Panc1 (cell line): ENCODE results near the gene ZBTB12.

ENCODE experiments used
- POLR2AphosphoS5 ChIP-seq: IDR thresholded peaks from 2 replicates; pipeline ENCODE4 v1.6.1; 2012; ENCODE audit warnings: mild to moderate bottlenecking, low read depth, low read length, moderate library complexity
- TCF7L2 ChIP-seq: IDR thresholded peaks from 2 replicates; pipeline ENCODE4 v1.6.1; 2011; ENCODE audit warnings: mild to moderate bottlenecking, low read depth, low read length, inconsistent platforms
- TF ChIP-seq, protein P1 (sequence below): fragments of 450-650 bp; IDR thresholded peaks from 2 replicates; pipeline ENCODE4 v1.5.1; 2017; ENCODE audit warnings: mild to moderate bottlenecking
- TF ChIP-seq, protein P2 (sequence below), 2 experiments: IDR thresholded peaks; 2 replicates each; pipeline ENCODE4 v1.6.1; 2011 to 2012; ENCODE audit warnings: low read depth in 2 of 2, control low read depth in 1 of 2, low read length in 1 of 2, mild to moderate bottlenecking in 1 of 2, moderate library complexity in 1 of 2; ENCODE audit not compliant: insufficient read depth in 1 of 2

DNA sequence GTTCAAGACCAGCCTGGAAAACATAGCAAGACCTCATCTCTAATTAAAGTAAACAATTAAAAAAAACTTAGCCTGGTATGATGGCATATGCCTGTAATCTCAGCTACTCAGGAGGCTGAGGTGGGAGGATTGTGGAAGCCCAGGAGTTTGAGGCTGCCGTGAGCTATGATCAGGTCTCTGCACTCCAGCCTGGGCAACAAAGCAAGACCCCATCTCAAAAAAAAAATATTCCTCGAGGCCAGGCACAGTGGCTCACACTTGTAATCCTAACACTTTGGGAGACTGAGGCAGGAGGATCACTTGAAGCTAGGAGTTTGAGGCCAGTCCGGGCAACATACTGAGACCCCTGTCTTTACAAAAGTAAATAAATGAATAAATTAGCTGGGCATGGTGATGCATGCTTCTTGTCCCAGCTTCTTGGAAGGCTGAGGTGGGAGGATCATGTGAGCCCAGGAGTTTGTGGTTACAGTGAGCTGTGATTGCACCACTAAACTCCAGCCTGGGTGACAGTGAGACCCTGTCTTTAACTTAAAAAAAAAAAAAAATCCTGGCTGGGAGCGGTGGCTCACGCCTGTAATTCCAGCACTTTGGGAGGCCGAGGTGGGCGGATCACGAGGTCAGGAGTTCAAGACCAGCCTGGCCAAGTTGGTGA lies 16.3 kb upstream of the ZBTB12 start:
- TF ChIP-seq, protein P1, sequence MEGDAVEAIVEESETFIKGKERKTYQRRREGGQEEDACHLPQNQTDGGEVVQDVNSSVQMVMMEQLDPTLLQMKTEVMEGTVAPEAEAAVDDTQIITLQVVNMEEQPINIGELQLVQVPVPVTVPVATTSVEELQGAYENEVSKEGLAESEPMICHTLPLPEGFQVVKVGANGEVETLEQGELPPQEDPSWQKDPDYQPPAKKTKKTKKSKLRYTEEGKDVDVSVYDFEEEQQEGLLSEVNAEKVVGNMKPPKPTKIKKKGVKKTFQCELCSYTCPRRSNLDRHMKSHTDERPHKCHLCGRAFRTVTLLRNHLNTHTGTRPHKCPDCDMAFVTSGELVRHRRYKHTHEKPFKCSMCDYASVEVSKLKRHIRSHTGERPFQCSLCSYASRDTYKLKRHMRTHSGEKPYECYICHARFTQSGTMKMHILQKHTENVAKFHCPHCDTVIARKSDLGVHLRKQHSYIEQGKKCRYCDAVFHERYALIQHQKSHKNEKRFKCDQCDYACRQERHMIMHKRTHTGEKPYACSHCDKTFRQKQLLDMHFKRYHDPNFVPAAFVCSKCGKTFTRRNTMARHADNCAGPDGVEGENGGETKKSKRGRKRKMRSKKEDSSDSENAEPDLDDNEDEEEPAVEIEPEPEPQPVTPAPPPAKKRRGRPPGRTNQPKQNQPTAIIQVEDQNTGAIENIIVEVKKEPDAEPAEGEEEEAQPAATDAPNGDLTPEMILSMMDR = no peak
- TF ChIP-seq, protein P2, sequence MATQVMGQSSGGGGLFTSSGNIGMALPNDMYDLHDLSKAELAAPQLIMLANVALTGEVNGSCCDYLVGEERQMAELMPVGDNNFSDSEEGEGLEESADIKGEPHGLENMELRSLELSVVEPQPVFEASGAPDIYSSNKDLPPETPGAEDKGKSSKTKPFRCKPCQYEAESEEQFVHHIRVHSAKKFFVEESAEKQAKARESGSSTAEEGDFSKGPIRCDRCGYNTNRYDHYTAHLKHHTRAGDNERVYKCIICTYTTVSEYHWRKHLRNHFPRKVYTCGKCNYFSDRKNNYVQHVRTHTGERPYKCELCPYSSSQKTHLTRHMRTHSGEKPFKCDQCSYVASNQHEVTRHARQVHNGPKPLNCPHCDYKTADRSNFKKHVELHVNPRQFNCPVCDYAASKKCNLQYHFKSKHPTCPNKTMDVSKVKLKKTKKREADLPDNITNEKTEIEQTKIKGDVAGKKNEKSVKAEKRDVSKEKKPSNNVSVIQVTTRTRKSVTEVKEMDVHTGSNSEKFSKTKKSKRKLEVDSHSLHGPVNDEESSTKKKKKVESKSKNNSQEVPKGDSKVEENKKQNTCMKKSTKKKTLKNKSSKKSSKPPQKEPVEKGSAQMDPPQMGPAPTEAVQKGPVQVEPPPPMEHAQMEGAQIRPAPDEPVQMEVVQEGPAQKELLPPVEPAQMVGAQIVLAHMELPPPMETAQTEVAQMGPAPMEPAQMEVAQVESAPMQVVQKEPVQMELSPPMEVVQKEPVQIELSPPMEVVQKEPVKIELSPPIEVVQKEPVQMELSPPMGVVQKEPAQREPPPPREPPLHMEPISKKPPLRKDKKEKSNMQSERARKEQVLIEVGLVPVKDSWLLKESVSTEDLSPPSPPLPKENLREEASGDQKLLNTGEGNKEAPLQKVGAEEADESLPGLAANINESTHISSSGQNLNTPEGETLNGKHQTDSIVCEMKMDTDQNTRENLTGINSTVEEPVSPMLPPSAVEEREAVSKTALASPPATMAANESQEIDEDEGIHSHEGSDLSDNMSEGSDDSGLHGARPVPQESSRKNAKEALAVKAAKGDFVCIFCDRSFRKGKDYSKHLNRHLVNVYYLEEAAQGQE (IDR thresholded peaks at IDR 0.05; ENCODE audit: insufficient read depth in 1 of 2, low read depth in 2 of 2, low read length in 1 of 2) = no peak
- TF ChIP-seq TCF7L2 (no peak), POLR2AphosphoS5 (no peak)
